MCF 10A (cell line): ENCODE data around the gene FAM3C. TPM values are rescaled to one million over a fixed set of nuclear protein-coding genes. Genes with fewer than 3 reads are reported as not detected.
A peak's percentile ranks its signal among the peaks of the same experiment; 100 is the strongest.
"Not testable (repeated sequence)": the region's sequence is repeated elsewhere in the genome, so short reads cannot be mapped to it uniquely, and the experiment has no call there.

Experiments used
- Bru-seq: library from RNA; stranded (reverse); fragments of 400-500 nt; gene quantifications from one replicate; lab custom pipeline; 2021; lab: Mats Ljungman, UMichigan
- BruChase-seq, 2 experiments: library from RNA; stranded (reverse); fragments of 400-500 nt; gene quantifications; one replicate each; lab custom pipeline; 2021; lab: Mats Ljungman, UMichigan
- BruUV-seq: library from RNA; stranded (reverse); fragments of 400-500 nt; replicated peaks from 2 replicates; lab custom pipeline; 2021; lab: Mats Ljungman, UMichigan
- CTCF ChIA-PET: fragments of 300-600 bp; sonication (Branson Sonifier 250); formaldehyde crosslinking; extraction: SDS; loops from one replicate; lab custom pipeline; 2021; ENCODE audit warnings: antibody characterized with exemption, inconsistent platforms; lab: Yijun Ruan, JAX
- POLR2A ChIA-PET: fragments of 300-600, 350-650 bp; sonication (Branson Sonifier 250); formaldehyde crosslinking; extraction: SDS; loops from one replicate; lab custom pipeline; 2020; ENCODE audit warnings: antibody characterized with exemption, inconsistent platforms; lab: Yijun Ruan, JAX
- DNase-seq: peaks from one replicate; pipeline ENCODE4 v3.0.0-alpha.2; 2018; ENCODE audit not compliant: unreplicated experiment
- H3K27ac Mint-ChIP-seq: one replicate; pipeline ENCODE4 v1.8.0; 2022; ENCODE audit warnings: mild to moderate bottlenecking, low read depth, mixed read lengths; ENCODE audit not compliant: unreplicated experiment
- H3K27me3 Mint-ChIP-seq: one replicate; pipeline ENCODE4 v1.8.0; 2022; ENCODE audit warnings: mixed read lengths; ENCODE audit not compliant: insufficient read depth, unreplicated experiment
- H3K36me3 Mint-ChIP-seq: one replicate; pipeline ENCODE4 v1.8.0; 2022; ENCODE audit warnings: mild to moderate bottlenecking, moderate library complexity, mixed read lengths; ENCODE audit not compliant: insufficient read depth, unreplicated experiment
- H3K4me1 Mint-ChIP-seq: one replicate; pipeline ENCODE4 v1.8.0; 2022; ENCODE audit warnings: mixed read lengths; ENCODE audit not compliant: insufficient read depth, unreplicated experiment
- H3K4me3 Mint-ChIP-seq: one replicate; pipeline ENCODE4 v1.8.0; 2022; ENCODE audit warnings: mild to moderate bottlenecking, moderate library complexity, mixed read lengths; ENCODE audit not compliant: unreplicated experiment
- H3K9me3 Mint-ChIP-seq: one replicate; pipeline ENCODE4 v1.8.0; 2022; ENCODE audit warnings: mixed read lengths; ENCODE audit not compliant: unreplicated experiment
- CTCF ChIP-seq: fragments of 200-600 bp; IDR thresholded peaks from one replicate; pipeline ENCODE4 v1.8.0; 2022; ENCODE audit warnings: antibody characterized with exemption, mild to moderate bottlenecking; ENCODE audit not compliant: unreplicated experiment
- intact Hi-C: fragments of 100-400 bp; cut with micrococcal nuclease; formaldehyde crosslinking; loops from 2 replicates; pipeline ENCODE4 v1.14.1; 2022
- long read RNA-seq: library from polyadenylated mRNA; stranded (forward); transcript quantifications from one replicate; pipeline ENCODE4 v2.0.0, GENCODE V29; 2022
- total RNA-seq: library from RNA; stranded (reverse); gene quantifications from 2 replicates; pipeline ENCODE4 v1.2.3, GENCODE V29; 2022

Gene FAM3C
- total RNA-seq (56.5 and 64.1 TPM in 2 replicates), Bru-seq, nascent RNA (percentile 93 among the genes with signal in this experiment), BruChase-seq, experiment 1, labeled RNA remaining after a 6-hour chase (percentile 89 among the genes with signal in this experiment), BruChase-seq, experiment 2, labeled RNA remaining after a 2-hour chase (percentile 90 among the genes with signal in this experiment)
- long read RNA-seq, transcript FAM3C-201 (10 exons, 2,508 nt) = major isoform, 218 of 240 reads
- long read RNA-seq, partial matches to known transcripts = 10 of 240 reads
- long read RNA-seq, other reads (novel, unspliced or antisense) = 11 of 240 reads

- CTCF ChIA-PET = interaction anchor here (0.6 to 4.3 kb wide), 40 partner anchors 8 to 1305 kb away, joined by 3 to 32 read pairs (median 3); no protein-coding TSS in a partner anchor
- POLR2A ChIA-PET = interaction anchor here (0.7 to 4.2 kb wide), 25 partner anchors 9 to 1487 kb away, joined by 3 to 33 read pairs (median 3); no protein-coding TSS in a partner anchor
Observed at GRCh38 chr7:121395961-121396757, at the start of gene FAM3C. TSS of gene FAM3C (minus strand) at chr7:121396308. CDS start at chr7:121382969, 13,339 bp downstream.

GRCh38 chr7:121442845-121443244 is 46.7 kb upstream of the FAM3C start:
- H3K9me3 Mint-ChIP-seq = no peaks in the 10 kb centered on the region
- H3K27me3 Mint-ChIP-seq = no peaks in the 10 kb centered on the region
- no peaks in the 10 kb centered on the region for H3K4me1 Mint-ChIP-seq
- TF ChIP-seq CTCF = no peak
- intact Hi-C loops = no loop called here
- H3K4me3 Mint-ChIP-seq = no peak overlapping the region
- no peaks in the 10 kb centered on the region for H3K36me3 Mint-ChIP-seq
- BruUV-seq = no TSS peak
- H3K27ac Mint-ChIP-seq = no peak overlapping the region
- ChIA-PET POLR2A (interaction anchor here (0.6 kb wide), 1 partner anchor 1711 kb away, joined by 5 read pairs; no protein-coding TSS in a partner anchor), CTCF (no interaction called here)
- DNase-seq = peak; percentile 37

More at GRCh38 chr7:121395961-121396757, at the start of gene FAM3C:
- Mint-ChIP-seq H3K27me3 (no peaks in the 10 kb centered on the region), H3K27ac (peak within 1 kb of the TSS; percentile 23), H3K36me3 (peaks cover 10% of the 10 kb centered on the region), H3K4me3 (peak within 1 kb of the TSS; percentile 80), H3K9me3 (no peaks in the 10 kb centered on the region), H3K4me1 (peaks cover 17% of the 10 kb centered on the region)
- no TSS peak for BruUV-seq
- intact Hi-C loops = loop anchor here (1.0 kb wide), 2 partner anchors 29 to 148 kb away; no protein-coding TSS in a partner anchor
- peak; percentile 82 for TF ChIP-seq CTCF
- peak; percentile 95 for DNase-seq

GRCh38 chr7:121440857-121441503 is 44.9 kb upstream of the FAM3C start:
- ChIA-PET POLR2A (interaction anchor here (0.7 to 1.0 kb wide), 2 partner anchors 36 to 46 kb away, joined by 3 read pairs; no protein-coding TSS in a partner anchor), CTCF (interaction anchor here (0.7 kb wide), 1 partner anchor 821 kb away, joined by 3 read pairs; no protein-coding TSS in a partner anchor)
- Mint-ChIP-seq H3K36me3 (no peaks in the 10 kb centered on the region), H3K27ac (no peak overlapping the region), H3K27me3 (no peaks in the 10 kb centered on the region), H3K4me3 (no peak overlapping the region), H3K9me3 (no peaks in the 10 kb centered on the region), H3K4me1 (no peaks in the 10 kb centered on the region)
- DNase-seq = no peak
- no TSS peak for BruUV-seq
- intact Hi-C loops = no loop called here
- TF ChIP-seq CTCF = no peak

- CTCF ChIA-PET, DNase-seq, intact Hi-C loops, BruUV-seq, H3K9me3 Mint-ChIP-seq, H3K27ac Mint-ChIP-seq, H3K27me3 Mint-ChIP-seq, H3K36me3 Mint-ChIP-seq, H3K4me3 Mint-ChIP-seq, H3K4me1 Mint-ChIP-seq: not testable (repeated sequence)
- POLR2A ChIA-PET = interaction anchor here (0.6 to 0.7 kb wide), 2 partner anchors 14 to 511 kb away, joined by 3 read pairs; no protein-coding TSS in a partner anchor
Observed at GRCh38 chr7:121438043-121438955, 42.2 kb upstream of the FAM3C start.
